GM03348 (cell line): Measurements from ENCODE around the gene STAB1.
A peak's percentile ranks its signal among the peaks of the same experiment; 100 is the strongest.

Experiments used
- DNase-seq: peaks from one replicate; pipeline ENCODE4 v3.0.0; 2012; ENCODE audit warnings: low spot score

The STAB1 gene

DNA sequence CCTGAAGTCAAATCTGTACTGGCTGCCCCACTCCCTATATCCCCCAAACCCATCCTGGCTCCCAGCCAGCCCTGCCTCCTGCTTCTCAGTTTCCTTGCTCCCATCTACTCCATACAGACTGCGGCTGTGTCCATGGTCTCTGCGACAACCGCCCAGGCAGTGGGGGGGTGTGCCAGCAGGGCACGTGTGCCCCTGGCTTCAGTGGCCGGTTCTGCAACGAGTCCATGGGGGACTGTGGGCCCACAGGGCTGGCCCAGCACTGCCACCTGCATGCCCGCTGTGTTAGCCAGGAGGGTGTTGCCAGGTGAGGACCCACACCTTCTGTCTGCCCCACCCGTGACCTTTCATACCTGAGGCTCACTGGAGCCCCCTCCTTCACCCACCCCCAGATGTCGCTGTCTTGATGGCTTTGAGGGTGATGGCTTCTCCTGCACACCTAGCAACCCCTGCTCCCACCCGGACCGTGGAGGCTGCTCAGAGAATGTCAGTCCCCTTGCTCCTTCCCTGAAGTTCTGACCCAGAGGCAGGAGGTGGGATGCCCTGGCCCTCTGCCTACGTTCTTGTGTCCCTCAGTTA, 14.7 kb downstream of the STAB1 start:
- DNase-seq = no peak

DNA sequence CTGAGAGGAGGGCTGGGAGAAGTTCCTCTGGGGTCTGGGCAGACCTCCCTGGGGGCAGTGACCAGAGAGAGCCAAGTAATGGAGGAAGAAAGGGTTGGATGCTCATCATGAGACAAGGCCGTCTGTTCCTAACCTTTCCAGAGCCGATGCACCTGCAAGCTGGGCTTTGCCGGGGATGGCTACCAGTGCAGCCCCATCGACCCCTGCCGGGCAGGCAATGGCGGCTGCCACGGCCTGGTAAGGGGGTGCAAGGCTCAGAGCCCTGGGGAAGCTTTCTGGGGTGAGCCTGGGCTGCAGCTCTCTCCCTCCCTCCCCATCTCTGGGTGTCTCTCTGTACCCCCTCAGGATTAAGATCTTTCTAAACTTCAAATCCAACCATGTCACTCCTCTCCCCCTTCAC, 16.4 kb downstream of the STAB1 start:
- DNase-seq = no peak

- no peak for DNase-seq
Measured at GRCh38 chr3:52512105-52512504, 17.0 kb downstream of the STAB1 start.

DNA sequence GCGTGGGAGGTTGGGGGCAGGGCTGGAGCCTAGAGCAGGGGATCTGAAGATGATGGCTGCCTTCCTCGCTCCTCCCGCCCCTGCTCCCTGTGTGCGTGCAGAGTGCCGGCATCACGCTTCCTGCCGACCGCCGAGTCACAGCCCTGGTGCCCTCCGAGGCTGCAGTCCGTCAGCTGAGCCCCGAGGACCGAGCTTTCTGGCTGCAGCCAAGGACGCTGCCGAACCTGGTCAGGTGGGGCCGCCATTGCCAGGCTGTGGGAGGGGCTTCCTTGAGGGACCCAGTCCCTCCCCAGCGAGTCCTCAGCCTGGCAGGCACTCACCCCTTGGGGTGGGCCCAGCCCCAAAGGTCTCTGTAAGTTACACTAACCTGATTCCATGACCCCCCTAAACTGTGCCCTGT, 17.6 kb downstream of the STAB1 start:
- DNase-seq = no peak

- DNase-seq = no peak
Measured at GRCh38 chr3:52513281-52513680, 18.1 kb downstream of the STAB1 start.

DNA sequence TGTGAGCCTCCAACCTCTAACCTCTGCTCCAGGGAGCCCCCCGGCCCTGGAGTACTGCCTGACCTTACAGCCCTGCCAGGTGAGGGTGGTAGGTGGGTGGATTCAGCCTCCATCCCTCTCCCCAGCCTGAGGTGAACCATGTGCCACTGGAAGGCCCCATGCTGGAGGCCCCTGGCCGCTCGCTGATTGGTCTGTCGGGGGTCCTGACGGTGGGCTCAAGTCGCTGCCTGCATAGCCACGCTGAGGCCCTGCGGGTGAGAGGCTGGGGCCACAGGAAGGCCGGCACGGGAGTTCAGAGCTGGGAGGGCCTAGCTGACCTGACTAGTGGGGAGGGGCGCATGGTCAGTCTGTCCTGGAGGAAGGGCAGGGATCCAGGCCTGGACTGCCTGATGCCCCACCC, 19.4 kb downstream of the STAB1 start:
- no peak for DNase-seq

GRCh38 chr3:52515192-52515591, 20.1 kb downstream of the STAB1 start:
- DNase-seq = no peak

DNA sequence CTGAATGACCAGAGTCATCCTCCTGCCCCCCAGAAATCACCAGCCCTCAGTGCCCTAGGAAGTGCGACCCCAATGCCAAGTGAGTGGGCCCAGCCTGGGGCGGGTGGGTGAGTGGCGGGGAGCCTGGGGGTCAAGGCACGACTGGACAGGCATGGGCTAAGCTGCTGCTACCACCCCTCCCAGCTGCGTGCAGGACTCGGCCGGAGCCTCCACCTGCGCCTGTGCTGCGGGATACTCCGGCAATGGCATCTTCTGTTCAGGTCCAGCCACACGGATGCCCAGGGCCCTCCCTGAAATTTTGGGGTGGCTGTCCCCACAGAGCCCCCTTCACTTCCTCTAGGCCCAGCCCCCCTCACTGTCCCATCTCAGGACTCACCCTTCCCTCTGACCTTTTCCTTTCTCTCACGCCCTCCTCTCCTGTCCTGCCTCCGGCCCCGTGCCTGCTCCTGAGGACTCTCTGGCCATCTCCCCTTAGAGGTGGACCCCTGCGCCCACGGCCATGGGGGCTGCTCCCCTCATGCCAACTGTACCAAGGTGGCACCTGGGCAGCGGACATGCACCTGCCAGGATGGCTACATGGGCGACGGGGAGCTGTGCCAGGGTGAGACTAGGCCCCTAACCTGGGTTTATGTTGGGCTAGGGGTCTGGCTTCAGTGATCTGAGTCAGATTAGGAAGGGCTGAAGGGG, 21.5 kb downstream of the STAB1 start:
- no peak for DNase-seq

DNA sequence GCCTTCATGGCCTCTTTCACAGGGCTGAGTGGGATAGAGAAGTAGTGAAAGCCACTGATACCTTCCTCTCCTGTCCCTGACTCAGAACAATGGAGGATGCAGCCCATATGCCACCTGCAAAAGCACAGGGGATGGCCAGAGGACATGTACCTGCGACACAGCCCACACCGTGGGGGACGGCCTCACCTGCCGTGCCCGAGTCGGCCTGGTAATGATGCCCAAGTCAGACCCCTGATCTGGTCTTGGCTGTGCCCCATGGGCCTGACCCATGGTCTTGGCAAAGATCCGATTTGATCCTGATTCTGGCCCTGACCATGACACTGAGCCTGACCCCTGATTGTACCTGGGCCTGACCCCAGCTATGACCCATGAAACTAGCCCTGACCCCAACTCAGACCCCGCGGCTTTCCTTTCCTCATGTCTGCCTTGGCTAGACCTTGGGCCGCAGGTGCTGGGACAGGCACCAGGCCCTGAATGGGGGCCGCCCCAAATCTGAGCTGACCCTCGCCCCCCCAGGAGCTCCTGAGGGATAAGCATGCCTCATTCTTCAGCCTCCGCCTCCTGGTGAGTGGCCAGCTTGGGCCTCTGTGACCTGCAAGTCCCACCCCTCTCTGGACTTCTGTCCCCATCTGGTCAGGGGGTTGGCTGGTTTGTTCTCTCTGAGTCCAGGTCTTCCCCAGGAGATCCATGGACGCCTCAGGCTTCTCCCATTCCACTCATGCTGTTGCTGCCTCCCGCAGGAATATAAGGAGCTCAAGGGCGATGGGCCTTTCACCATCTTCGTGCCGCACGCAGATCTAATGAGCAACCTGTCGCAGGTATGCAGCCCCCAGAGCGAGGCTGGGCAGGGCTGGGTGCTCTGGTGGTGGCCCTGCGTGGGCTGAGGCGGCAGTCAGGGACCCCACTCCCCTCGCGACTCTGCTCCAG, 22.9 kb downstream of the STAB1 start:
- no peak for DNase-seq

DNA sequence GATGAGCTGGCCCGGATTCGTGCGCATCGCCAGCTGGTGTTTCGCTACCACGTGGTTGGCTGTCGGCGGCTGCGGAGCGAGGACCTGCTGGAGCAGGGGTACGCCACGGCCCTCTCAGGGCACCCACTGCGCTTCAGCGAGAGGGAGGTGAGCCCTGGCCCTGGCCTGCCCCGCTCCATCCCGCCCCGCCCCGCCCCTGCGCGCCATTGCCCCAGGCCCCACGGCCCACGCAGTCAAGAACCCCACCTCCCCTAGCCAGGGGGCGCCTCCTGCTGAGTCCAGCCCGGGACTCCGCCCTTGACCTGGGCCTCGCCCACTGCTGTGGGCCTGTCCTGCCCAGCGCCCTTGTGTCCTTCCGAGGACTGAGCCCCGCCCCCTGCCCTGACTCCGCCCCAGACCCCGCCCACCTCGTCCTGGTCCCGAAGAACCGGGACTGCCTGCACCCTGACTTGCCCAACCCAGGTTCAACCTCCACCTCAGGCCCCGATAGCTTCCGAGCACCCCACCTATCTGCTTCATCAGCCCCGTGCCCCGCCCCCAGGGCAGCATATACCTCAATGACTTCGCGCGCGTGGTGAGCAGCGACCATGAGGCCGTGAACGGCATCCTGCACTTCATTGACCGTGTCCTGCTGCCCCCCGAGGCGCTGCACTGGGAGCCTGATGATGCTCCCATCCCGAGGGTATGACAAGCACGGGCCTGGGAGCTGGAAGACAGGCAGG, 23.7 kb downstream of the STAB1 start:
- DNase-seq = peak; percentile 60

GRCh38 chr3:52519445-52520140, 24.5 kb downstream of the STAB1 start:
- no peak for DNase-seq

GRCh38 chr3:52520141-52520667, 25.1 kb downstream of the STAB1 start:
- no peak for DNase-seq

- DNase-seq = no peak
Measured at GRCh38 chr3:52520716-52521487, 25.8 kb downstream of the STAB1 start.

- no peak for DNase-seq
Measured at GRCh38 chr3:52521488-52521824, 26.3 kb downstream of the STAB1 start.

DNA sequence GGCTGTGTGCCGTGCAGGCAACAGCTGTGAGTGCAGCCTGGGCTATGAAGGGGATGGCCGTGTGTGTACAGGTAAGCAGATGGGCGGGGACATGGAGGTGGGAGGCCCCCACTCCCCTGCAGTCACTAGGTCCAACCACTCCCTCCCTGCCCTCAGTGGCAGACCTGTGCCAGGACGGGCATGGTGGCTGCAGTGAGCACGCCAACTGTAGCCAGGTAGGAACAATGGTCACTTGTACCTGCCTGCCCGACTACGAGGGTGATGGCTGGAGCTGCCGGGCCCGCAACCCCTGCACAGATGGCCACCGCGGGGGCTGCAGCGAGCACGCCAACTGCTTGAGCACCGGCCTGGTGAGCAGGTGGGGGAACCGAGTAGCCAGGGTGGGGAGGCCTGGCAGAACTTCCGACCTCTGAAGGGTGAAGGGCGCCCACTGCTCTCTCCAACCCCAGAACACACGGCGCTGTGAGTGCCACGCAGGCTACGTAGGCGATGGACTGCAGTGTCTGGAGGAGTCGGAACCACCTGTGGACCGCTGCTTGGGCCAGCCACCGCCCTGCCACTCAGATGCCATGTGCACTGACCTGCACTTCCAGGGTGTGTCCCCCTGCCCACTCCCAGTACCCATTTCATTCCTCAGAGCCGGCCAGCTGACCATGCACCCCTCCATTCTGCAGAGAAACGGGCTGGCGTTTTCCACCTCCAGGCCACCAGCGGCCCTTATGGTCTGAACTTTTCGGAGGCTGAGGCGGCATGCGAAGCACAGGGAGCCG, 26.9 kb downstream of the STAB1 start:
- DNase-seq = no peak

DNA sequence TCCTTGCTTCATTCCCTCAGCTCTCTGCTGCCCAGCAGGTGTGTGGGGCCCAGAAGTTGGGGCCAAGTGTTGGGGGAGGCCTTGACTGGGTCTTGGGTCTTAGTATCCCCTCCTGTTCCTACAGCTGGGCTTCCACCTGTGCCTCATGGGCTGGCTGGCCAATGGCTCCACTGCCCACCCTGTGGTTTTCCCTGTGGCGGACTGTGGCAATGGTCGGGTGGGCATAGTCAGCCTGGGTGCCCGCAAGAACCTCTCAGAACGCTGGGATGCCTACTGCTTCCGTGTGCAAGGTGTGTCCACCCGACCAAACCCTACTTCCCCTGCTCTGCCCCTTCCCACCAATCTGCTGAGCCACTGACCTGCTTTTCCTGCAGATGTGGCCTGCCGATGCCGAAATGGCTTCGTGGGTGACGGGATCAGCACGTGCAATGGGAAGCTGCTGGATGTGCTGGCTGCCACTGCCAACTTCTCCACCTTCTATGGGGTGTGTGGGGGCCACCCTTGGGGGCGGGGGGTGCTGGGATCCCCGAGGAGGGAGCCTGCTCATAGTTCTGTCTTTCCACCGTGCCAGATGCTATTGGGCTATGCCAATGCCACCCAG, 27.6 kb downstream of the STAB1 start:
- DNase-seq = no peak

DNA sequence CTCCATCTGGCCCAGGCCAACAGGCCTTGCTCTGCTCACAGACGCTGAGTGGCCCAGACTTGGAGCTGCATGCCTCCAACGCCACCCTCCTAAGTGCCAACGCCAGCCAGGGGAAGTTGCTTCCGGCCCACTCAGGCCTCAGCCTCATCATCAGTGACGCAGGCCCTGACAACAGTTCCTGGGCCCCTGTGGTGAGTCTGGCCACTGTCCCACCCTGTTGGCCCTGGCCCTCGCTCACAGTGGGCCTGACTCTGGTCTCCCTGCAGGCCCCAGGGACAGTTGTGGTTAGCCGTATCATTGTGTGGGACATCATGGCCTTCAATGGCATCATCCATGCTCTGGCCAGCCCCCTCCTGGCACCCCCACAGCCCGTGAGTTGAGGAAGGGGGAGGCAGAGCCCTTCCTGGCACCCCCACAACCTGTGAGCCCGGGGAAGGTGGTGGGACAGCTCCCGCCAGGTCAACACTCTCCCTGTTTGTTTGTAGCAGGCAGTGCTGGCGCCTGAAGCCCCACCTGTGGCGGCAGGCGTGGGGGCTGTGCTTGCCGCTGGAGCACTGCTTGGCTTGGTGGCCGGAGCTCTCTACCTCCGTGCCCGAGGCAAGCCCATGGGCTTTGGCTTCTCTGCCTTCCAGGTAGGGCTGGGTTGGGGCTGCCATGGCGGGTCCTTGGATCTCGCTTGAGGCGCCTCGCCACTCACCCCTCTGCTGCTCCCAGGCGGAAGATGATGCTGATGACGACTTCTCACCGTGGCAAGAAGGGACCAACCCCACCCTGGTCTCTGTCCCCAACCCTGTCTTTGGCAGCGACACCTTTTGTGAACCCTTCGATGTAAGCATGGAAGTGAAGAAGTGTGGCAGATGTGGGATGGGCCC, 28.5 kb downstream of the STAB1 start:
- DNase-seq = no peak

- DNase-seq = no peak
Measured at GRCh38 chr3:52524258-52524751, 29.2 kb downstream of the STAB1 start.
